Endometrial microvascular endothelial cells (primary cell): ENCODE measurements around the gene LIMK2. TPM values are rescaled to one million over a fixed set of nuclear protein-coding genes. Genes with fewer than 3 reads are reported as not detected.
"Not testable (repeated sequence)": the region's sequence is repeated elsewhere in the genome, so short reads cannot be mapped to it uniquely, and the experiment has no call there.

ENCODE experiments used
- in situ Hi-C: cut with HindIII; loops from 2 replicates; pipeline ENCODE4 v1.10.0; 2017; ENCODE audit warnings: low sequenced_read_pairs, low pct_unique_long_range_greater_than_20kb; ENCODE audit errors: inconsistent ontology term
- total RNA-seq: library from RNA; depleted of rRNA; stranded (reverse); fragments of >200 nt; gene quantifications from one replicate; pipeline ENCODE4 v1.2.3, GENCODE V29; 2015; ENCODE audit errors: inconsistent ontology term

The LIMK2 gene
- total RNA-seq, 1 donor from 2014 or later: 45.4 TPM

GRCh38 chr22:31308181-31308580 lies 96.1 kb downstream of the LIMK2 start:
- in situ Hi-C loops: no loop called here

GRCh38 chr22:31313366-31314147 lies 101.5 kb downstream of the LIMK2 start:
- in situ Hi-C loops: no loop called here

DNA sequence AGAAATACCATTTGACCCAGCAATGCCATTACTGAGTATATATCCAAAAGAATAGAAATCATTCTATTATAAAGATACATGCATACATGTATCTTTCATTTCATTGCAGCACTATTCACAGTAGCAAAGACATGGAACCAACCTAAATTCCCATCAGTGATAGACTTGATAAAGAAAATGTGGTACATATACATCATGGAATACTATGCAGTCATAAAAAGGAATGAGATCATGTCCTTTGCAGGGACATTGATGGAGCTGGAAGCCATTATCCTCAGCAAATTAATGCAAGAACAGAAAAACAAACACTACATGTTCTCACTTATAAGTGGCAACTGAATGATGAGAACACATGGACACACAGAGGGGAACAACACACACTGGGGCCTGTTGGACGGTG lies 102.1 kb downstream of the LIMK2 start:
- in situ Hi-C loops: not testable (repeated sequence)

DNA sequence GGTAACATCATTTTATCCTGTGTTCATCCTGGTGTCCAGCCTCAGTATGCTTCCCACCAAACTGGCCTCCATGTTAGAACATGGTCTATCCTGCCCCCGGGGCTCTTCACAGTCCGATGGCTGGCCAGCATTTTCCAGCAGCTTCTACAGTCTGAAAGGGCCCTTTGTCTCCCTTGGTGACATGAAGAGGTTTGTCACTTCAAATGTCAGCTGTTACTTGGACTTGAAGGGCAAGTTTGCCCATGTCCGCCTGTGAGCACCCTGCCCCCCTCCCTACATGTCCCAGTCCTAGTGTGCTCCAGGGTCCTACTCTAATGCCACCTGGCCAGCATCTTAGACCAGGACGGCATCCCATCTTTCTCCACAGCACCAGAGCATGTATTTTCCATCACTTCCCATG lies 109.3 kb downstream of the LIMK2 start:
- in situ Hi-C loops: no loop called here

DNA sequence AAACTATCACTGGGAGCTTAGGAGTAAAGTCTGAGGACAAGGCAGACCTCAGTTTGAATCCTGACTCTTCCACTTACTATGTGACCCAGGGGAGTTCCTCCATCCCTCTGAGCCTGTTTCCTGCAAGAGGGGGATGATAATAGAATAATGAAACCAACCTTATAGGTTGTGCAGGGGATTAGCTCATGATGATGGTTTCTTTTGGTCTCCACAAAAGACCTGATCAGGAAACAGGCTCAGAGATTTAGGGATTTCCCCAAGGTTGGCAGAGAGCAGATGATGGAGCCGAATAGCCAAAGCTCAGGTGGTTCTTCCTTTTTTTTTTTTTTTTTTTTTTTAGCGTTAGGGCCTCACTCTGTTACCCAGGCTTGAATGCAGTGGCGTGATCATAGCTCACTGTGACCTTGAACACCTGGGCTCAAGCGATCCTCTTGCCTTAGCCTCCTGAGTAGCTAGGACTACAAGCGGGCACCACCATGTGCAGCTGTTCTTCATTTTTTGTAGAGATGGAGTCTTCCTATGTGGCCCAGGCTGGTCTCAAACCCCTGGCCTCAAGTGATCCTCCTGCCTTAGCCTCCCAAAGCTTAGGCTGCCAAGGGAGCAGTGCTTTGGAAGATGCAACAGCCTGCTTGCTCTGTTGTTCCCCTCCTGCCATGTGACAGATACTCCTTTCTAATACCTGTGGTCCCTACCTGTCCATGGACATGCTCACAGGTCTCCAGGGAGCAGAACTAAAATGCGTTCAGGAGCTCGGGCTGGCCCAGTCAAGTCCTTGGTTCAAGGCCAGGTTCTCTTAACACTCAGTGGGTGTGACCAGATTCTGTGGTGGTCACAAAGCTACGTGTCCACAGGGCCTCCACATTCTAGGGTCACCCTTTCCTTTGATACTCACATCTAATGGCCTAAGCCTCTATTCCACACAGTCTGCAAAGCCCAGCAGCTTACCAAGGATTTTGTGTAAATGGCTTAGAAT lies 111.8 kb downstream of the LIMK2 start:
- in situ Hi-C loops: no loop called here

- in situ Hi-C loops: no loop called here
These were observed 114.8 kb downstream of the LIMK2 start for GRCh38 chr22:31326877-31327276.

DNA sequence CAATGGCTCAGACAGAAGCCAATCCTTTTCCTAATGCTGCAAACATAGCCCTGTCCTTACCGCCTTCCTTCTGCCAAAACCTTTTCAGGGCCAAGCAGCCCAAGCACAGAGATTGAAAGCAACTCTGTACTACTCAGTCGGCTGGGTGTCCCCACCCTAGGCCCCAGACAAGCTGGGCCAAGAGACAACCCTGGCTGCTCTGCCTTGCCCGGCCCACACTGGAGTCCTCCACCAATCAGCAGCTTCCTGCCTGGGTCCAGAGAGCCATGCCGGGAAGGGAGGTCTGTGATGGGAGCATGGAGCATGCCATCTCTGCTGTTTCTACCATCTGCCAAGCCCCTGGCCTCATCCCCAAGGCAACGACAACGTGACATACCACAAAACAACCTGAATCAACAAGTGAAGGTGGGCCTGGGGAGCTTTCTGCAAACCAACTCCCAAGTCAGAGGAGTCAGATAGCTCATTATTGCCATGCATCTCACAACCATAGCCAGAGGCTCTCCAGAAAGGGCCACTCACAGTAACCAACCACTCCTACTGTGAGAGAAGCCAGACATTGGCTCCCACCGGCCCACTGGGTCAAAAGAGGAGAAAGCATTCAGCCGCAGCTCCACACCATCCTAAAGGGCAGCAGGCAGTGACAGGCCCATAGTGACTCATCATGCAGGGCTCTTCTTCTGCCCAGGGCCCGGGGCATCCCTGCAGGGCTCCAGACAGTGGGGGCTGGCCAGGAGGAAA lies 115.9 kb downstream of the LIMK2 start:
- in situ Hi-C loops: no loop called here

- in situ Hi-C loops: no loop called here
These were observed 116.5 kb downstream of the LIMK2 start for GRCh38 chr22:31328544-31328960.

- in situ Hi-C loops: no loop called here
These were observed 116.9 kb downstream of the LIMK2 start for GRCh38 chr22:31329029-31329428.

Other genes starting within 250 kb of the LIMK2 start
- 9.5 TPM for gene MORC2, start 243.5 kb upstream of the LIMK2 start, total RNA-seq
- 42.1 TPM for gene TUG1, start 243.0 kb upstream of the LIMK2 start, total RNA-seq
- gene SMTN, start 131.0 kb upstream of the LIMK2 start, total RNA-seq: 275 TPM
- gene SELENOM, start 104.7 kb upstream of the LIMK2 start, total RNA-seq: 57.1 TPM
- gene INPP5J, start 89.3 kb upstream of the LIMK2 start, total RNA-seq: 1.3 TPM
- not detected for gene PLA2G3, start 71.8 kb upstream of the LIMK2 start, total RNA-seq
- 21.0 TPM for gene RNF185, start 52.1 kb upstream of the LIMK2 start, total RNA-seq
- gene PIK3IP1, start 80.2 kb downstream of the LIMK2 start, total RNA-seq: 11.3 TPM
- gene PATZ1, start 134.0 kb downstream of the LIMK2 start, total RNA-seq: 21.3 TPM
- gene DRG1, start 187.3 kb downstream of the LIMK2 start, total RNA-seq: 77.0 TPM